ENCODE measurements around the gene PIK3C2B.

DNA sequence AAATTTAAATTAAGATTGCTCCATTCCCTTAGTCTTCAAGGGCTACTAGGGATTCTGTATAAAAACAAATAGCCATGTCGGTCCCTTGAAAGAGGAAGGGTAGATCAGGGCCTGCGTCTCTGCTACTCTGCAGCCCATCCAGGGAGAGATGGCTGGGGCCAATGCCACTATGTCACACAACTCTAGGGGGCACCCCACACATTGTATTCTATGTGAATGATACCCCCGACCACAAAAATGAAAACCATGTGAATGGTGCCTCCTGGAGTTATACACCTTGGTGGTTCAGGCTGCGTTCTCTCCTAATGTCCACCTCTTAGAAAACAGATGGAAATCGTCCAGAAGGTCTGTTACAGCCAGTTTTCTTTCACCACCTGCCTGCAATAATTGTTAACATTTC is 18.0 kb downstream of the PIK3C2B start:
- TF ChIP-seq, protein P1, sequence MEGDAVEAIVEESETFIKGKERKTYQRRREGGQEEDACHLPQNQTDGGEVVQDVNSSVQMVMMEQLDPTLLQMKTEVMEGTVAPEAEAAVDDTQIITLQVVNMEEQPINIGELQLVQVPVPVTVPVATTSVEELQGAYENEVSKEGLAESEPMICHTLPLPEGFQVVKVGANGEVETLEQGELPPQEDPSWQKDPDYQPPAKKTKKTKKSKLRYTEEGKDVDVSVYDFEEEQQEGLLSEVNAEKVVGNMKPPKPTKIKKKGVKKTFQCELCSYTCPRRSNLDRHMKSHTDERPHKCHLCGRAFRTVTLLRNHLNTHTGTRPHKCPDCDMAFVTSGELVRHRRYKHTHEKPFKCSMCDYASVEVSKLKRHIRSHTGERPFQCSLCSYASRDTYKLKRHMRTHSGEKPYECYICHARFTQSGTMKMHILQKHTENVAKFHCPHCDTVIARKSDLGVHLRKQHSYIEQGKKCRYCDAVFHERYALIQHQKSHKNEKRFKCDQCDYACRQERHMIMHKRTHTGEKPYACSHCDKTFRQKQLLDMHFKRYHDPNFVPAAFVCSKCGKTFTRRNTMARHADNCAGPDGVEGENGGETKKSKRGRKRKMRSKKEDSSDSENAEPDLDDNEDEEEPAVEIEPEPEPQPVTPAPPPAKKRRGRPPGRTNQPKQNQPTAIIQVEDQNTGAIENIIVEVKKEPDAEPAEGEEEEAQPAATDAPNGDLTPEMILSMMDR (IDR thresholded peaks at IDR 0.05): no peak
- no peak for TF ChIP-seq POLR2A (IDR thresholded peaks at IDR 0.05)

Data from suprapubic skin (tissue), 3 donors.